HL-60 (cell line): Measurements from ENCODE around the gene DGKE.
A peak's percentile ranks its signal among the peaks of the same experiment; 100 is the strongest.

Experiments used
- DNase-seq, 2 experiments: peaks; one replicate each; pipeline ENCODE4 v3.0.0-alpha.2; 2010 to 2020; ENCODE audit warnings: low read depth in 1 of 2, low spot score in 1 of 2
- H3K27ac ChIP-seq: fragments of 250-450 bp; sonication (Bioruptor Pico); replicated peaks from 2 replicates; pipeline ENCODE4 v1.5.1; 2020; ENCODE audit warnings: mild to moderate bottlenecking, moderate library complexity
- H3K27me3 ChIP-seq: fragments of 250-450 bp; sonication (Bioruptor Pico); 2 replicates; pipeline ENCODE4 v1.5.1; 2021; ENCODE audit warnings: mild to moderate bottlenecking, moderate library complexity; ENCODE audit not compliant: insufficient read depth, poor library complexity, severe bottlenecking
- H3K4me3 ChIP-seq: replicated peaks from 2 replicates; pipeline ENCODE4 v1.5.1; 2011; ENCODE audit warnings: mild to moderate bottlenecking, control low read depth, low read length; ENCODE audit not compliant: insufficient read depth
- CTCF ChIP-seq: IDR thresholded peaks from one replicate; pipeline ENCODE4 v1.5.1; 2011; ENCODE audit warnings: low read length, control low read depth, inconsistent platforms; ENCODE audit not compliant: insufficient read depth
- GABPA ChIP-seq: IDR thresholded peaks from 2 replicates; pipeline ENCODE4 v1.6.1; 2012; ENCODE audit warnings: low read depth
- POLR2AphosphoS5 ChIP-seq: IDR thresholded peaks from 2 replicates; pipeline ENCODE4 v1.6.1; 2012; ENCODE audit warnings: low read depth
- REST ChIP-seq: IDR thresholded peaks from 2 replicates; pipeline ENCODE4 v1.6.1; 2012; ENCODE audit warnings: low read depth; ENCODE audit not compliant: insufficient replicate concordance
- SPI1 ChIP-seq: IDR thresholded peaks from 2 replicates; pipeline ENCODE4 v1.6.1; 2012; ENCODE audit warnings: low read depth, mild to moderate bottlenecking, borderline replicate concordance

Gene DGKE

GRCh38 chr17:56851008-56851407 is 17.1 kb downstream of the DGKE start:
- DNase-seq: no peak
- no peak overlapping the region for H3K4me3 ChIP-seq
- TF ChIP-seq SPI1 (peak; percentile 48; the same call in 1 of the 2 replicates), REST (no peak), GABPA (no peak)
- H3K27ac ChIP-seq: no peak overlapping the region
- no peaks in the 10 kb centered on the region for H3K27me3 ChIP-seq

- no peak for DNase-seq
Measured at GRCh38 chr17:56861899-56862298, 27.9 kb downstream of the DGKE start.

GRCh38 chr17:56863974-56864373 is 30.0 kb downstream of the DGKE start:
- no peak overlapping the region for H3K27ac ChIP-seq
- no peak for DNase-seq
- TF ChIP-seq CTCF (no peak), SPI1 (no peak), POLR2AphosphoS5 (no peak), REST (no peak), GABPA (no peak)
- no peak overlapping the region for H3K4me3 ChIP-seq
- H3K27me3 ChIP-seq: no peaks in the 10 kb centered on the region

More at GRCh38 chr17:56861899-56862298, 27.9 kb downstream of the DGKE start:
- Histone ChIP-seq H3K4me3 (no peak overlapping the region), H3K27me3 (no peaks in the 10 kb centered on the region), H3K27ac (no peak overlapping the region)
- TF ChIP-seq SPI1 (no peak), CTCF (no peak), REST (no peak), GABPA (no peak), POLR2AphosphoS5 (no peak)

GRCh38 chr17:56866076-56866475 is 32.1 kb downstream of the DGKE start:
- Histone ChIP-seq H3K27me3 (no peaks in the 10 kb centered on the region), H3K27ac (no peak overlapping the region), H3K4me3 (no peak overlapping the region)
- no peak for TF ChIP-seq REST
- TF ChIP-seq GABPA: no peak
- TF ChIP-seq CTCF: no peak
- TF ChIP-seq POLR2AphosphoS5: no peak
- TF ChIP-seq SPI1: no peak
- DNase-seq: no peak
